Measurements from ENCODE around the gene FGD4. TPM values are rescaled to one million over a fixed set of nuclear protein-coding genes. Genes with fewer than 3 reads are reported as not detected.

The FGD4 gene
- total and polyA plus RNA-seq, 9 of the 15 experiments (the other 6 are each of a cell fraction or from before 2014, with no cell fraction given): 0.05 to 0.51 (median 0.27) TPM

GRCh38 chr12:32400866-32401265 lies 1.5 kb downstream of the FGD4 start:
- ChIA-PET POLR2A (interaction anchor here (1.5 kb wide), 1 partner anchor 7 kb away, joined by 4 read pairs; no protein-coding TSS in a partner anchor), CTCF (ENCODE audit: low intra/inter-chr PET ratio) (no interaction called here)
- no peak overlapping the region for H3K27ac ChIP-seq (ENCODE audit: extremely low read depth, low read depth, low read length)
- no peak for TF ChIP-seq TAF7 (tag; IDR thresholded peaks at IDR 0.05)
- no peak for TF ChIP-seq E2F8 (IDR thresholded peaks at IDR 0.05; ENCODE audit: low read depth, partially characterized antibody)
- no peak for TF ChIP-seq SREBF1 (IDR thresholded peaks at IDR 0.05; ENCODE audit: borderline replicate concordance, low read depth, low read length)
- no peak for TF ChIP-seq PYGO2 (tag; IDR thresholded peaks at IDR 0.05)
- TF ChIP-seq ARNT (IDR thresholded peaks at IDR 0.05): no peak
- no peak for TF ChIP-seq VEZF1 (CRISPR knock-in tag; IDR thresholded peaks at IDR 0.05)
- no peak for TF ChIP-seq ZBTB7A (IDR thresholded peaks at IDR 0.05; ENCODE audit: borderline replicate concordance, control insufficient read depth, low read depth, low read length)
- no peak for TF ChIP-seq KLF10 (CRISPR knock-in tag; IDR thresholded peaks at IDR 0.05)
- TF ChIP-seq ETS1 (conservative IDR thresholded peaks at IDR 0.05; ENCODE audit: control insufficient read depth, low read depth, low read length): no peak
- no peak for TF ChIP-seq KAT7 (CRISPR knock-in tag; IDR thresholded peaks at IDR 0.05; ENCODE audit: borderline replicate concordance)

More at GRCh38 chr12:32400866-32401265, 1.5 kb downstream of the FGD4 start:
- intact Hi-C loops (cut with micrococcal nuclease) (loop anchor here (5.0 kb wide), 1 partner anchor 34 kb away; no protein-coding TSS in a partner anchor), in situ Hi-C loops (cut with MboI) (no loop called here)
- Histone ChIP-seq H4K20me1 (replicated peaks; ENCODE audit: control insufficient read depth, insufficient read depth, low read length) (no peaks in the 10 kb centered on the region), H3K4me3 (no peak overlapping the region), H3K27me3 (ENCODE audit: control insufficient read depth in 2 of 2, insufficient read depth in 2 of 2, low read length in 2 of 2) (peaks cover 2 to 29% of the 10 kb centered on the region in 2 experiments; a peak in 4 of 5 replicates), H3K9ac (ENCODE audit: insufficient read depth in 1 of 2, low read depth in 2 of 2, low read length in 2 of 2) (no peak overlapping the region), H3K36me3 (ENCODE audit: control insufficient read depth, insufficient read depth, low read length) (no peaks in the 10 kb centered on the region), H2AFZ (ENCODE audit: low read depth, low read length) (no peak overlapping the region), H3K9me3 (replicated peaks; ENCODE audit: control insufficient read depth, insufficient read depth, low read depth, low read length) (no peaks in the 10 kb centered on the region), H3K9me1 (ENCODE audit: control insufficient read depth, insufficient read depth, low read length) (no peaks in the 10 kb centered on the region), H3K79me2 (ENCODE audit: control insufficient read depth, insufficient read depth, low read length) (no peaks in the 10 kb centered on the region), H3K4me2 (ENCODE audit: insufficient read depth, low read length) (no peak overlapping the region), H3K4me1 (replicated peaks in 1 of 2; ENCODE audit: control insufficient read depth in 2 of 2, insufficient read depth in 2 of 2, low read length in 2 of 2) (peaks cover 4 to 14% of the 10 kb centered on the region in 2 experiments; a peak in 4 of 5 replicates)
- DNase-seq (ENCODE audit: extremely low read depth in 1 of 4, low spot score in 3 of 4): no peak
- no peak for FAIRE-seq
- WGBS (ENCODE audit: insufficient coverage, low coverage, missing lambda C conversion rate): 54% methylated on average over 2 of the region's 2 CpGs
- no TSS peak for BruUV-seq (replicated peaks)
- ATAC-seq: no peak

All from K562 (cell line).